Sigmoid colon (tissue), 3 donors: ENCODE results near the gene KRT16.

ENCODE experiments used
- POLR2A ChIP-seq, 2 donors: fragments of 450-650 bp; IDR thresholded peaks; one replicate each; pipeline ENCODE4 v1.6.1; 2016; ENCODE audit warnings: antibody characterized with exemption in 2 of 2, mild to moderate bottlenecking in 2 of 2, moderate library complexity in 2 of 2
- TF ChIP-seq, protein P1 (sequence below), 4 experiments: fragments of 450-650 bp in 3 of 4; fragments of 200-600 bp in 1 of 4; IDR thresholded peaks; one replicate each; pipeline ENCODE4 v1.5.1; 2016 to 2019; ENCODE audit warnings: antibody characterized with exemption in 4 of 4, mild to moderate bottlenecking in 3 of 4, moderate library complexity in 2 of 4

DNA sequence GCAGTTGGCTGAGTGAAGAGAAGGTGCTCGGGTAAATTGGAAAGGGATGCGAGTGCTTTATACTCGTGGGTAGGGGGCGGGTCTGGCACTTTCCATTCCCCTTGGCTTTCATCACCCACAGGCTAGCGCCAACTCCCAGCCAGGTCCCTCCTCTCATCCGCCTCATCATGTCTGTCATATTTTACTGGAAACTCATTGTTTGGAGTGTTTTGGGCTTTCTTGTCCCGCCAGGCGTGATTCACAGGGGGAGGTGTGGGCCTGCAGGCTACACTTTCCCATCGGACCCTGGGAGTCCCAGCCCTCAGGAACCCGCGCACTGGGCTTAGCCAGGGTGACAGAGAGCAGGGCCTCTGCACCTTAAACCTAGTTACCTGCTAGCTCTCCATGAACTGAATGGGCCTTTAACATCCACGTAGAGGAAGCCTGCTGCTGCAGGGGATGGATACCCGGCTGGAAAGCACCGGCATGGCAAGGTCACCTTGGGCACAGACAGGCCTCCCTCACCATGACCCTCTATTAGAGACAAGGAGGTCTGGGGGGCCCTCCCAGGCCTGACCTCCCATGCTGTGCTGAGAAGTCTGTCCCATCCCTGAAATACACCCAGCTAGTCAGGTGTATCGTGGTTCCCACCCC, 25.6 kb downstream of the KRT16 start, which contains the start of gene KRT14:
- TF ChIP-seq, protein P1, sequence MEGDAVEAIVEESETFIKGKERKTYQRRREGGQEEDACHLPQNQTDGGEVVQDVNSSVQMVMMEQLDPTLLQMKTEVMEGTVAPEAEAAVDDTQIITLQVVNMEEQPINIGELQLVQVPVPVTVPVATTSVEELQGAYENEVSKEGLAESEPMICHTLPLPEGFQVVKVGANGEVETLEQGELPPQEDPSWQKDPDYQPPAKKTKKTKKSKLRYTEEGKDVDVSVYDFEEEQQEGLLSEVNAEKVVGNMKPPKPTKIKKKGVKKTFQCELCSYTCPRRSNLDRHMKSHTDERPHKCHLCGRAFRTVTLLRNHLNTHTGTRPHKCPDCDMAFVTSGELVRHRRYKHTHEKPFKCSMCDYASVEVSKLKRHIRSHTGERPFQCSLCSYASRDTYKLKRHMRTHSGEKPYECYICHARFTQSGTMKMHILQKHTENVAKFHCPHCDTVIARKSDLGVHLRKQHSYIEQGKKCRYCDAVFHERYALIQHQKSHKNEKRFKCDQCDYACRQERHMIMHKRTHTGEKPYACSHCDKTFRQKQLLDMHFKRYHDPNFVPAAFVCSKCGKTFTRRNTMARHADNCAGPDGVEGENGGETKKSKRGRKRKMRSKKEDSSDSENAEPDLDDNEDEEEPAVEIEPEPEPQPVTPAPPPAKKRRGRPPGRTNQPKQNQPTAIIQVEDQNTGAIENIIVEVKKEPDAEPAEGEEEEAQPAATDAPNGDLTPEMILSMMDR (IDR thresholded peaks at IDR 0.05), result no peak
- TF ChIP-seq POLR2A (IDR thresholded peaks at IDR 0.05), result no peak
